Measurements from ENCODE around the gene PSPH. TPM values are rescaled to one million over a fixed set of nuclear protein-coding genes. Genes with fewer than 3 reads are reported as not detected.

The PSPH gene
- total RNA-seq, 1 experiment from 2014 or later, result 49.3 TPM

Other genes starting within 250 kb of the PSPH start
- 0.07 to 0.09 TPM (median 0.07 TPM) in 3 replicates for gene SEPTIN14, start 188.7 kb downstream of the PSPH start, total RNA-seq (2021)
- gene ZNF713, start 164.0 kb downstream of the PSPH start, total RNA-seq (2021), result 2.5 to 3.1 TPM (median 2.5 TPM) in 3 replicates
- 23.5 to 25.9 TPM (median 25.6 TPM) in 3 replicates for gene MRPS17, start 99.6 kb downstream of the PSPH start, total RNA-seq (2021)
- gene NIPSNAP2, start 86.9 kb downstream of the PSPH start, total RNA-seq (2021), result 38.5 to 46.3 TPM (median 42.6 TPM) in 3 replicates
- gene CCT6A, start 321 bp upstream of the PSPH start, total RNA-seq (2021), result 208 to 246 TPM (median 209 TPM) in 3 replicates
- gene SUMF2, start 12.8 kb upstream of the PSPH start, total RNA-seq (2021), result 99.6 to 105 TPM (median 99.6 TPM) in 3 replicates
- gene PHKG1, start 41.5 kb upstream of the PSPH start, total RNA-seq (2021), result not detected in 3 replicates
- gene CHCHD2, start 55.0 kb upstream of the PSPH start, total RNA-seq (2021), result 2.2 to 2.4 TPM (median 2.2 TPM) in 3 replicates
- not detected in 3 replicates for gene NUPR2, start 65.0 kb upstream of the PSPH start, total RNA-seq (2021)